Brain microvascular endothelial cell (primary cell): ENCODE results near the gene LRSAM1.

Source experiments
- DNase-seq: peaks from one replicate; pipeline ENCODE4 v3.0.0-alpha.2; 2020
- H3K27ac ChIP-seq: fragments of 250-450 bp; sonication (Bioruptor Pico); 2 replicates; pipeline ENCODE4 v1.5.1; 2020; ENCODE audit warnings: mild to moderate bottlenecking, moderate library complexity
- H3K27me3 ChIP-seq: fragments of 250-450 bp; sonication (Bioruptor Pico); replicated peaks from 2 replicates; pipeline ENCODE4 v1.5.1; 2020; ENCODE audit warnings: mild to moderate bottlenecking
- H3K36me3 ChIP-seq: fragments of 250-450 bp; sonication (Bioruptor Pico); replicated peaks from 2 replicates; pipeline ENCODE4 v1.5.1; 2020; ENCODE audit warnings: mild to moderate bottlenecking
- H3K4me3 ChIP-seq: 2 replicates; pipeline ENCODE4 v1.5.1; 2011; ENCODE audit warnings: low read depth, mild to moderate bottlenecking, control low read depth, low read length, moderate library complexity
- CTCF ChIP-seq: IDR thresholded peaks from 2 replicates; pipeline ENCODE4 v1.5.1; 2011; ENCODE audit warnings: low read depth, mild to moderate bottlenecking, moderate library complexity, low read length, control low read depth, inconsistent platforms; ENCODE audit errors: missing control alignments
- in situ Hi-C: cut with HindIII; loops from 2 replicates; pipeline ENCODE4 v1.10.0; 2017; ENCODE audit warnings: low sequenced_read_pairs, low pct_ligation_motif_present

The LRSAM1 gene

GRCh38 chr9:127430415-127430814 is 20.9 kb upstream of the LRSAM1 start:
- in situ Hi-C loops, result no loop called here
- Histone ChIP-seq H3K4me3 (no peak overlapping the region), H3K27me3 (no peaks in the 10 kb centered on the region), H3K36me3 (peaks cover 34% of the 10 kb centered on the region), H3K27ac (no peak overlapping the region)
- TF ChIP-seq CTCF, result no peak
- DNase-seq, result no peak

DNA sequence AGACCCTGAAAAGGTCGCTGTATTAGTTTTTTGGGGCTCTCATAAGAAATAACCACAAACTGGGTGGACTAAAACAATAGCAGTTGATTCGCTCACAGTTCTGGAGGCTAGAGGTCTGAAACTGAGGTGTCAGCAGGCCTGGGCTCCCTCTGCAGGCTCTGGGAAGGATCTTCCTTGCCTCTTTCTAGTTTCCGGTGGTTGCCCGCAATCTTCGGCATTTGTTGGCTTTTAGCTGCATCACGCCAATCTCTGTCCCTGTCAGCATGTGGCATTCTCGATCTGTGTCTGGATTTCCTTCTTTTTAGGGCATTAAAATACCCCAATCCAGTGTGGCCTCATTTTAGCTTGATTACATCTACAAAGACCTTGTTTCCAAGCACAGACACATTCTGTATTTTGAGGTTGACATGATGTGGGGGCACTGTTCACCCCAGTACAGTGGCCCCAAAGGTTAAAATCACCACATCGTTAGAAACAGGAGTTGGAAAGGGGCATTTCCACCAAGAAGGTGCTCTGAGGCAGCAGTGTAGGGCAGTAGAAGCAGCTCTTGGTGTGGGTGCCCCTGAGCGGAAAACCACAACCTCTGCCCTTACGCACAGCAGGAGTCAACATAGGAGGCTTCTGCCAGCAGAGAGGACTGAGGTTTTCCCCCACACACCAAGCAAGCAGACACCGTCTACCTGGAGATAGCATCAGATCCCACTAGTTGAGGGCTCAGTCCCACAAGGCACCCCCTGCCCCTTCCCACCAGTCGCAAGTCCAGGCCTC is 13.6 kb upstream of the LRSAM1 start:
- no peak for DNase-seq
- peaks cover 76% of the 10 kb centered on the region for H3K36me3 ChIP-seq

GRCh38 chr9:127438394-127438793 is 12.9 kb upstream of the LRSAM1 start:
- no peak overlapping the region for H3K4me3 ChIP-seq
- TF ChIP-seq CTCF, result no peak
- DNase-seq, result no peak
- no peaks in the 10 kb centered on the region for H3K27me3 ChIP-seq
- H3K36me3 ChIP-seq, result peaks cover 78% of the 10 kb centered on the region
- H3K27ac ChIP-seq, result no peak overlapping the region
- in situ Hi-C loops, result no loop called here

More for the DNA sequence above, 13.6 kb upstream of the LRSAM1 start:
- Histone ChIP-seq H3K27ac (no peak overlapping the region), H3K4me3 (no peak overlapping the region), H3K27me3 (no peaks in the 10 kb centered on the region)
- TF ChIP-seq CTCF, result peak; percentile 37
- in situ Hi-C loops, result no loop called here

- DNase-seq, result no peak
- no peaks in the 10 kb centered on the region for H3K27me3 ChIP-seq
- in situ Hi-C loops, result no loop called here
- no peak for TF ChIP-seq CTCF
- no peak overlapping the region for H3K27ac ChIP-seq
- H3K36me3 ChIP-seq, result peaks cover 85% of the 10 kb centered on the region
- no peak overlapping the region for H3K4me3 ChIP-seq
Observed at GRCh38 chr9:127444283-127444920, 6.9 kb upstream of the LRSAM1 start.

DNA sequence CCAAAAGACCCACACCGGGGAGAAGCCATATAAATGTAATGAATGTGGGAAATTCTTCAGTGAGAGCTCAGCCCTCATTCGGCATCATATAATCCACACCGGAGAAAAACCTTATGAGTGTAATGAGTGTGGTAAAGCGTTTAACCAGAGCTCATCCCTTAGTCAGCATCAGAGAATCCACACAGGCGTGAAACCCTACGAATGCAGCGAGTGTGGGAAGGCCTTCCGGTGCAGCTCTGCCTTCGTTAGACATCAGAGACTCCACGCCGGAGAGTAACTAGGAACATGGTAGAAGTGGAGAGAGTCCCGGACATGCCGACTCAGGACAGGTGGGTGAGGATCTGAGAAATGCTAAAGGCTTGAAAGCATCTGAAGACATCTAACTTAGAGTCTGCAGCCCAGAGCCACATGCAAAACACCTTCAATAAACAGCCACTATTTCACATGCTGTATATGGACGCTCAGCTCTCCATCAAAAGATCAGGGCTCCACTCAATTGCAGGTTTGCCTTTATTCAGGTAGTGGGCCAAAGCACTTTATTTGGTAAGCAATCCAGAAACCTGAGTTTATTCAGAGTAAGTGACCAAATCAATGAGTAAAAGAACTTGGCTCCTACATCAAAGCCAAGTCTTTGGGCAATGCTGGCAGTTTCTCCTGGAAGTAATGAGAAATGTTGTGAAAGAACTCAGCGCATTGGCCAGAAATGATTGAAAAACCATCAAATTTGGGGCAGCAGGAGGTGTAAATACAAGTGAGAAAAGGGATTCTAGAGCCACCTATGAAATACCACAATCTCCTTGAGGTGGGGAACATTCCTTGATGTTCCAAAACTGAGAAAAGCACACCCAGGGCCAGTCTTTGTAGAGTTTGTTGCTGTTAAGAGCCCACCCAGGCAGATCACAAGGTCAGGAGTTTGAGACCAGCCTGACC is 6.1 kb upstream of the LRSAM1 start:
- in situ Hi-C loops, result no loop called here
- no peak for DNase-seq
- Histone ChIP-seq H3K27ac (no peak overlapping the region), H3K4me3 (no peak overlapping the region), H3K27me3 (no peaks in the 10 kb centered on the region), H3K36me3 (peaks cover 89% of the 10 kb centered on the region)
- TF ChIP-seq CTCF, result no peak
